GM18502 (cell line): ENCODE data around the gene ARHGEF11.

Source experiments
- ATAC-seq: cut with Tn5 transposase; IDR thresholded peaks from one replicate; pipeline ENCODE4 v1.9.1; 2021; ENCODE audit warnings: mild to moderate bottlenecking; ENCODE audit not compliant: unreplicated experiment, poor library complexity

Gene ARHGEF11

DNA sequence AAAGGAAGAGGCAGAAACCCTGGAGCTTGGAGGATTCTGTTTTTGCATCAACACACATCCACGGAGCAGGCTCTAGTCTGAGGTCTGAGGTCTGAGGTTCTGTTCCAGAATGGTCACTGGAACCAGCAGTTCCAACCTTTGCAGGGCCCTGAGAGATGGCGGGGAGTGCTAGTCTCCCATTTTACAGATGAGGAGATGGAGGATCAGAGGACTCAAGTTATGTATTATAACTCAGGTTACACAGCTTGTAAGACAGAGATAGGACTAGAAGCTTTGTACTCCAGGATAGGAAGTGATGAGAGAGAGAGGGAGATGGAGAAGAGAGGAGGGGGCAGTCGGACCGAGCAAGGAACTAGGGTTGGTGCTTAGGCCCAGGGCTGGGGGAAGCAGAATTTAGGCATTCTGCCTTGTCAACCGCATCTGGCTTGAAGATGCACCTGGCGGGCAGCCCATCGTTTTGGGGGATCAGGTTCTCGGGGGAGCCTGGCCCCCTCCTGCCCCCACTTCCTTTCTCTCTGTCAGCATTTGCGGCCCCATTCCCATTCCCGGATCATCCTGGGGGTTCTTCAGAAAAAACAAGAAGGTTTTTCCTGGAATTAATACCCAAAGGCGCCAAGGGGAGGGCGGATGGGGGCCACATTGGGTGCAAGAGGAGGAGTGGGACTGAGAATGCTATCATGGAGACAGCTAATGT, 146.4 kb downstream of the ARHGEF11 start:
- ATAC-seq, result no peak

DNA sequence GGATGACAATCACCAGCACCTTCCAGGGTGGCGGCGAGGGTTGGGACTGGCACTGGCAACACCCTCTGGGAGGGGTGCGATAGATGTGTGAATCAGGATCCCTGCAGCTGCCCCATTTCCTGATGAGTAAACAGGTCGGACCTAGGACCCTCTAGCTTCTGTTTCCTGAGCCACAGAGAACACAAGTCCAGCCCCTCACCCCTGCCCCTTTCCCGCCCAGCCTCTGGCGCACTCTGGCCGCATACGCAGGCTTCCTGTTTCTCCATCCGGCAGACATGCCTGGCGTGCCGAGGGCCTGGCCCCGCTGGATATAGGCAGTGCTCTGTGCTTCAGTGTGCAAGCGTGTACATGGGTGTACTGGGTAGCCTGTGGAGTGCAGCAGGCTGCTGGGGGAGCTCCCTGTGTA, 147.4 kb downstream of the ARHGEF11 start:
- no peak for ATAC-seq

DNA sequence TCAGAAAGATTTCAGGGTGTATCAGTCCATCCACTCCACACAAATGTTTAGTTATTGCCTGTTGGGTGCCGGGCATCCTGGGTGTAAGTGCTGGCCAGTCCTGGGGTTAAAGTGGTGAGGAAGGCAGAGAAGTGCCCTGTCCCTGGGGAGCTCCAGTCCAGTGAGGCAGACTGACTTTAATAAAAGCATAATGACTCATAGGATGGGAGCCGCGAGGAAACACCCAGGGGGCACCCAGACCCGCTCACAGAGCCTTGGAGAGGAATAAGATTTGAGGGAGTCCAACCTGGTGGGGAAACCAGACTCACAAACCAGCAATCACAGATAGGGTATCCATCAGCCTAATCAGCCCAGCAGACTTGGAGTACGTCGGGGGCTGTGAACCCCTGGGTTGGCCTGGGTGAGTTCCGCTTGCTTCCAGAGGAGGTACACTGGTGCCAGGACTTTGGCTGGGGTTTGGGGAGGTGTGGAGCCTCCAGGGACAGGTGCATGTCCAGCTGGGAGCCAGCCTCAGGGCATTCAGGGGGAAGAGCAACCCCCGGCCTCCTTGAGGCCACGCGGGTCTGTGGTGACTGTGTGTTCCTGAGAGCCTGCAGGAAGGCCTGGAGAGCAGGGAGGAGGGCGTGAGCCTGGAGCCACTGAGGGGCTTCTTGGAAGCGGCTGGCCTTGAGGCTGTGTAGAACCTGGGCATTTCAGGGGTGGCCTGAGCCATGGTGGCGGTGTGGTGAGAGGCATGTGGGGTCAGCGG, 148.3 kb downstream of the ARHGEF11 start:
- no peak for ATAC-seq

DNA sequence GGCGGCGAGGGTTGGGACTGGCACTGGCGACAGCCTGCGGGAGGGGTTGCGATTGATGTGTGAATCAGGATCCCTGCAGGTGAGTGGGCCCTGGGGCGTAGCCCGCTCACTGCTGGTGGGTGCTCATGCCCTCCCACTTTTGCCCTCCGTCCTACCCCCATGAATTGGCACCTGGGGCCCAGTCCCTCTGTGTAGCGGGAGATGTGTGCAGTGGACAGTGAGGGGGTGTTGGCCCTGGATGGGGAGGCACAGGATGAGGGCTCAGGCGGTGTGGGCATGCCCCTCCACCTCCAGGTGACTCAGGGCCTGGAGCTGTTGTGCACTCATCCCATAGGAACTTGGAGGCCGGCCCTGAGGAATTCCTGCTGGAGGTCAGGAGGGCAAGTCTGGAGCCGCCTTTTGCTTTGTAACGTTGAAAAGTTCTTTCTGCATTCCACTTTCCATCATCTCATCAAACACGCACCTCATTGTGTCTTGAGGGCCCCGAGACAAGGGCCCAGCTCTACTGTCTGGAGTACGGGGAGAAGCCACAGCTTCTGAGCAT, 149.0 kb downstream of the ARHGEF11 start:
- ATAC-seq, result no peak

DNA sequence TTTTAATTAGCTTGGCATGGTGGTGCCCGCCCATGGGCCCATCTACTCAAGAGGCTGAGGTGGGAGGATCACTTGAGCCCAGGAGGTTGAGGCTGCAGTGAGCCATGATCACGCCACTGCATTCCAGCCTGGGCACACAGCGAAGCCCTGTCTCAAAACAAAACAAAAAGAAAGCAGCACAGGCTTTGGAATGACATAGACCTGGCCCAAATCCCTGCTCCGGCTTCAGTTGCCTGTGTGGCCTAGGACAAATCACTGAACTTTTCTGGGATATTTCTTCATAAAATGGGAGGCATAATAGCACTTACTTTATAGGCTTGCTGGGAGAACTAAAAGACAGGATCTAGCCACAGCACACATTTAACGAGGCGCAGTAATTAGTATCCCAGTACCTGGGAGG, 149.6 kb downstream of the ARHGEF11 start:
- ATAC-seq, result no peak

DNA sequence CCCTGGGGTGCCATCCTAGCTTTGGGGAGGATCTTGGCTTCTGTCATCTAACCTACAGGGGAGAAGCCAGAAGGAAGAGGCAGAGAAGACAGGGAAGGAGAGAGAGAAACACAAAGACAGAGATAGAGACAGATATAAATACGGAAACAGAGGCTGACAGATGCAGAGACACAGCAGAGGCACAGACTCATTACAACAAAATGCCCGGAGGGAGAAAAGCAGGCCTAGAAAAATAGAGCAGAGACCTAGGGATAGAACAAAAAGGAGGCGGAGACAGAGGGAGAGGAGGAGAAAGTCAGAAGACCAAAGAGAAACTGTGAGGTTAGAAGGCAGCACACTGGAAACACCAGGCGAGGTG, 150.1 kb downstream of the ARHGEF11 start:
- ATAC-seq, result no peak

DNA sequence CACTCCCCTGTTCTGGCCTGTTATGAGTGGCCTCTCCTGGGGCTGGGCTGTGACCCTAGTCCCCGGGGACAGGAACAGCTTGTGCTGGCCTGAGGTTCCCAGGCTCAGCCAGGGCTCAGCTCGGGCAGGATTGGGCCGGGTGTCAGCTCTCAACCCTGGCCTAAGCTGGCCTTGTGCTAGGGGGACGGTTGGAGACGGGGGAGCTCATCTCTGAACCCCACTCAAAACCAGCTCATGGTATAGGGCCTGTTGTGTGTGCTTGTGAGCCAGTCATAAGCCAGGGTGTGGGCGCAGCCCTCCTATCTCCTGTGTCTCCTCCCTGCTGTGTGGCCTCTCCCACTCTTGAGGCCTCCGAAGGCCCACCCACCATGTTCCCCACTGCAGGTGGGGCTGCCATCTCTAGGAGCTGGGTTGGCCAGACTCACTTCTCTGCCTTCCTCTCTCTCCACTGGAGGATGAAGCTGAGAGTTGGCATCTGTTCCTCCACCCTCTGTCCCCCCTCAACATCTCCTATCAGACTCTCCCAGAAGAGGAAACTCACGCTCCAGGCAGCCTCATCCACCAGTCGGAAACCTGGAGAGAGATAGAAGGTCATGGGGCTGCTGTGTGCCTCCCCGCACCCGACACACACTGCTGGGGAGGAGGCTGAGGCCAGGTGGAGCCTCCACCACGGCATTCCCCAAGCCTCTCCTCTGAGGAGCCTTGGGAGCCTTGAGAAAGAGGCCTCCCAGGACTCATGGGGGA, 150.7 kb downstream of the ARHGEF11 start:
- ATAC-seq, result no peak

DNA sequence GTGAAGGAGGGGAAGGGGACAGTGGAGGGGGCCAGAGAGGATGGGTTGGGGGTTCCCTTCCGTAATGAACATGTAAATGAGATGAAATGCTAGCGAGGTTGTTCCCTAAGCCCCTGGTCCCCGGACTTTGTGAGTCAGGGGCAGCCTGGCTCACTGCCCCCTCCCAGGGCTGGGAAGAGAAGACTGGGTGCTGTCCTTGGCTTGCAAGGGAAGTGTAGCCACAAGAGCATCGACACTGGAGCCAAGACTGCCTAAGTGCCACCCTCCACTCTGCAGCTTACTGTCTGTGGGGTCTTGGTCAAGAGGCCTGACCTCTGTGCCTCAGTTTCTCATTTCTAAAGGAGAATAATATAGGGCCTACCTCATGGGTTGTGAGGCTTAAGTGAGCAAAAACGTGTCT, 151.5 kb downstream of the ARHGEF11 start:
- no peak for ATAC-seq

DNA sequence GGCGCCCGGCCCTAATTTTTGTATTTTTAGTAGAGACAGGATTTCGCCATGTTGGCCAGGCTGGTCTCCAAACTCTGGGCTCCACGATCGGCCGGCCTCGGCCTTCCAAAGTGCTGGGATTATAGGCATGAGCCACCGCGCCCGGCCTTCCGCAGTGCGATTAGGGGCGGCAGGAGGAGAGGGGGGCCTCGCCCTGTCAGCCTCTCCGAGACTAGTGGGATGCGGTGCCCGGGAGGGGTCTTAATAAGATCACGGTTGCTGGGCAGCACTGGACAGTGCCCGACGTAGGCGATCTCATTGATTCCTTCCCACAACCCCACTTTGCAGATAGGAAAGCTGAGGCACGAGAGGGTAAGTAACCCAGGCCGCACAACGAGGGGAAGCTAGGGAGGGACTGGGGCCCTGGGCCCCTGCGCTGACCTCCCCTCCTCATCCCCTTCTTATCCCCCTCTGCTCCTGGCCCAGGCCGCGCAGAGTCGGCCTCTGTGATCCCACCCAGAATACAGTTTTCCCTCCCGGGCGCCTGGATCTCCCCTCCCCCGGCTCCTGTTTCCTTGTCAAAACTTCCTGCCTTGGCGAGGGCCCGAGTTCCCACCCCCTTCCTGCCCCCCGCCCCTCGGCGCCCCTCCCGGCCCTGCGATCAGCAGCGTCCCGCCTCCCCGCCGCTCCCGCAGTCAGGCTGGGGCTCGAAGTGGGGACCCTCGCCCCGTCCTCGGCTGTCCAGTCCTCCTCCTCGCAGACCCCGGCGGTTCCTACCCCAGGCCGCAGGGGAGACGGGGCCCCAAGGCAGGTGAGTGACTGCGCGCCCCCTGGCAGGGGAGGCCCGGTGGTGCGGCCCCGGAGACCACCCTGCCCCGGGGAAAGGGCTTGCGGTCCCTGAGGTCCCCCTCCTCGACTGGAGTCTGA, 152.2 kb downstream of the ARHGEF11 start, which contains the start of gene PEAR1:
PEAR1 (plus strand) TSS at position 671 of the 906 bp plus-strand sequence. CDS start 10,209 bp downstream, outside the sequence.
- ATAC-seq, result no peak

DNA sequence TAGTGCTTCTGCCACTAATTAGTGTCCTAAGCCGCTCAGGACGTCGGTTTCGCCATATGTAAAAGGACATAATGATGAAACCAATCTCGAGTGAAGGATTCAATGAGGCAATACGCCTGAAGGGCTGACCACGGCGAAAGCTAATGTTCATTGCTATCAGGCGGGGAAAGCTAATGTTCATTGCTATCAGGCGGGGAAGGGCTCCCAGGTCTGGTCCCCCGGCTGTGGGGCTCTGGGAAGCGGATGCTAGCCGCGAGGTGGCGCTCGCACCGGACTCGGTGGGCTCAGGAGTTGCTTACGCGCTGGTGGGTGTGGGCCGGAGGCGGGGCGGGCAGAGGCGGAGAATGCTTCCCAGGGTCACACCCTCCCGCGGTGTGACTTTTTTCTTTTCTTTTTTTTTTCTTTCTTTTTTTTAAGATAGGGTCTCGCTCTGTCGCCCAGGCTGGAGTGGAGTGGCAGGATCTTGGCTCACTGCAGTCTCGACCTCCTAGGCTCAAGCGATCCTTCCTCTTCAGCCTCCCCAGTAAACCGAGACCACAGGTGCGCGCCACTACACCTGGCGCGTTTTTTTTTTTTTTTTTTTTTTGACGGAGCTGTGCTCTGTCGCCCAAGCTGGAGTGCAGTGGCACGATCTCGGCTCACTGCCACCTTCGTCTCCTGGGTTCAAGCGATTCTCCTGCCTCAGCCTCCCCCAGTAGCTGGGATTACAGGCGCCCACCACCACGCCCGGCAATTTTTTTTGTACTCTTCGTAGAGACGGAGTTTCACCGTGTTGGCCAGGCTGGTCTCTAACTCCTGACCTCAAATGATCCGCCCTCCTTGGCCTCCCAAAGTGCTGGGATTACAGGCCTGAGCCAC, 153.1 kb downstream of the ARHGEF11 start:
- no peak for ATAC-seq

DNA sequence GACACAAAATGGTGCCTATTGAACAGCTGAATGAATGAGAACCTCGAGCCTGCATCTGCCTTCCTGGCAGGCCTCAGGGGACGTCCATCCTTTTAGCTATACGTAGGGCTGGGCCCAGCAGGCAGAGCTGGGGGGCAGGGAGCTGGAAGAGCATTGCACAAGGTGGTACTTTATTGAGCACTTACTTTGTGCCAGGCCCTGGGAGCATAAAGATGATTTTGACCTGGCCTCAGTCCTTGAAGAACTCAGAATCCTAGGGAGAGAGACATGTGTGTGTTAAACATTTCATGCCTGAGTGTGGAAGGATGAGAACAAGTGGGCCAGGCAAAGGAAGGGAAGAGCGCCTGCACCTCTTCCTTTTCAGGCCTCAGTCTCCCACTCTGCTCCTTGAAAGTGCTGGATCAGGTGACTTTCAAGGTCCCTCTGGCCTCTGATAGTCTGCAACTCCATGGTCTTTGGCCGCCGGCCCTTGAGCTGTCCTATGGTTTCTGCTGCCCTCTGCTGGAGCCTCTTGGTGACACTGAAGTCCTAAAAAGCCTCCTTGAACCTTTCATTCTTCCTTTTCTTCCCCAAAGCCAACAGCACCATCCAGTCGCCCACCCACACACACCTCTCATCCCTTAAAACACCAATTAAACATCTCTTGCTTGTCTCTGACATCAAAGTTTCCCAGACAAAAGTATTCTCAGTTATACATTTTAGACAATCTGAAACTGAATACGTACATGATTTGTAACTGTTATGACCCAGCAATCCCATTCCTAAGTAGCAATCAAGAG, 155.6 kb downstream of the ARHGEF11 start:
- ATAC-seq, result no peak

DNA sequence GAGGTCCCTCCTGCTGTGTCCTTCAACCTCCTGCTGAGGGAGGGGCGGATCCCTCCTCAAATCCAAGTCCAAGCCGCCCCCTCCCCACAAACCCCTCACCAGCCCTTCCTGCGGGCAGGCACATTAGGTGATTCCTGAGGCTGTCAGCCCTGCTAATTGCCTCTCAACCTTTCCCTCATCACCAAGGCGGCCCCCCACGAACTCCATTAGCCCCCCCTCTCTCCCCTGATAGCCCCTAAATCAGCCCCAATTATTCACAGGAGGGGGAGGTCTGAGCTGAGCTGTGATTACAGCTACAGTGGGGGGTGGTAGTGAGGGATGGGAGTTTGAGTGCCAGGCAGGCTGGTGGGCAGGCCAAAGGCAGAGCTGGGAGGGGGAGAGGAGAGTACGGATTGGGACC, 157.8 kb downstream of the ARHGEF11 start:
- ATAC-seq, result no peak

DNA sequence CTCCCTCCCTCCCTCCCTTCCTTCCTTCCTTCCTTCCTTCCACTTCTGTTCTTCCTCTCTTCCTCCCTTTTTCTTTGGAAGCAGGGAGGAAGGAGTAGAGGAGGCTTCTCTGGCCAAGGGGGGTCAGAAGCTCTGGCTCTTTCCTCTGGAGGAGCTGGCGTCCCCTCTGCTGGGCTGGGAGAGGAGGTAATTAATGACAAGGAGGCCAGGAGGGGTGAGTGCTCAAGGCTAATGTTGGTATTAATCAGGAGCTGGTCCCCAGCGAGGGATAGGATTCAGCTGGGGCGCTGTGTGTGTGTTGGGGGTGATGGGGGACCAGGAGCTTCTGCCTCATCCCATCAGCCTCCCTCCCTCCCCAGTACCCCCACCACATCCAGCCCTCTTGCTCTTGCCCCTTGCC, 158.2 kb downstream of the ARHGEF11 start:
- ATAC-seq, result no peak

DNA sequence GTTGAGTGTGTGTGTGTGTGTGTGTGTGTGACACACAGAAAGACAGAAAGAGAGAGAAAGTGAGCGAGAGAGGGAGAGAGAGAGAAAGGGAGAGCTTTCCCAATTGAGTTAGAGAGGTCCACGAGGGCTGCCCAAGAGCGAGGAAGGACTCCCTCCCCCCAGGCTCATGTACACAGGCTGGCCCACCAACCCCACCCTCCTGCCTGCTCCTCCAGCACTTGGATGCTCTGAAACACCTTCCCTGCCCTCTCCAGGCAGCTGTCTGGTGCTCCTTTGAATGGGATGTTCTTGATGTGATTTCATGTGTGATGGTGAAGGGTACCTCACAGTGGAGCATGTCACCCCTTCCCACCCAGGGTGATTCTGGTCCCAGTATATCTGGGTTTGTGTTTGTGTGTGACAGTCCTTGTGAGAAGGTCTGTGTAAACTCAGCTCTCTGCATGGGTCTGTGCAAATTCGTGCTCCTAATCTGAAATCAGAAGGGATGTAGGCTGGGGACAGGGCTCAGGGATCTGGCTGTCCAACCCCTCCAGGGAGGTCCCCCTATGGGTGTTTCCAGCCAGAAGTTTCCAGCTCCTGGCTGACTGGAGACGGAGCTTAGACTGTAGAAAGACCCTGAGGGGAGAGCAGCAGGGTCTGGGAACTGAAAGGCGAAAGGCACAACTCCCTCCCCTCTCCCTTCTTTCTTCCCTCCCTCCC, 158.8 kb downstream of the ARHGEF11 start:
- no peak for ATAC-seq

DNA sequence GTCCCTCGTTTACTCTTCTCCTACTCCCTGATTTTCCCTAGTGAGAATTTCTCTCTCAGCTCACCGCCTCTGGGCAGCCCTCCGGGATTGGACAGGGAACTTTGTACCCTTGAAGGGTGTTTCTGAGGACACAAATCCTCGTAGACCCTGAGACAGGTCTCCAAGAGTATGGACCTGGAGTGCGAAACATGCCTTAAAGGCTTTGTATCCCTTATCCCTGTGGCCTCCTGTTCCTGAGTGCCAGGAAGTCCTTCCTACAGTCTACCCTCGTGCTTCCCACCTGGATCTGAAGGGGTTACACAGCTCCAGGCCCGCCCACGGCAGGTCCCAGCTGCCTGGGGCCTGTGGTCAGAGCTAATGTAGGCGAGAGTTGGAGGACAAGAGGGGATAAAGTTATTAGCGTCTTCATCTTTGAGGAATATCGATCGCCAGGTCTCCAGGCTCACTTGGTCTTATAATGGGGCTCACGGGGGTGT, 159.6 kb downstream of the ARHGEF11 start:
- ATAC-seq, result no peak

DNA sequence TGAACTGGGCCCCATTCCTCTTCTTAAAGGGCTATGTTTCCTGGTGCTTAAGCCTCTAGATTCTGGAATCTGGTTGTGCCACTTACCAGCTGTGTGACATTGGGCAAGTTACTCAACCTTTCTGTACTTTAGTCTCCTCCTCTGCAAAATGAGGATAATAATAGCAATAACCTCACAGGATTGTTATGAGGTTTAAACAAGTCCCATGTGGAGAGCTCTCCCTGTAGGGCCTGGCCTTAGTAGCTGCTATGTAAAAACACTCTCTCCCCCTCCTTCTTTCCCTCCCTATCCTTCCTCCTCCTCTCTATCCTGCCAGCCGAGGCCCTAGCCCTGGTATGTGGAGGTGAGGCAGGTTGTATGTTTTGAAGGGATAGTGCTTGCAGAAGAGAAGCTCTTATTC, 160.2 kb downstream of the ARHGEF11 start:
- ATAC-seq, result no peak
